GM18861 (cell line): ENCODE results near the gene SDK1.
"Not testable (repeated sequence)": the region's sequence is repeated elsewhere in the genome, so short reads cannot be mapped to it uniquely, and the experiment has no call there.

Experiments
- ATAC-seq: cut with Tn5 transposase; IDR thresholded peaks from one replicate; pipeline ENCODE4 v1.9.1; 2021; ENCODE audit not compliant: unreplicated experiment

SDK1 gene

DNA sequence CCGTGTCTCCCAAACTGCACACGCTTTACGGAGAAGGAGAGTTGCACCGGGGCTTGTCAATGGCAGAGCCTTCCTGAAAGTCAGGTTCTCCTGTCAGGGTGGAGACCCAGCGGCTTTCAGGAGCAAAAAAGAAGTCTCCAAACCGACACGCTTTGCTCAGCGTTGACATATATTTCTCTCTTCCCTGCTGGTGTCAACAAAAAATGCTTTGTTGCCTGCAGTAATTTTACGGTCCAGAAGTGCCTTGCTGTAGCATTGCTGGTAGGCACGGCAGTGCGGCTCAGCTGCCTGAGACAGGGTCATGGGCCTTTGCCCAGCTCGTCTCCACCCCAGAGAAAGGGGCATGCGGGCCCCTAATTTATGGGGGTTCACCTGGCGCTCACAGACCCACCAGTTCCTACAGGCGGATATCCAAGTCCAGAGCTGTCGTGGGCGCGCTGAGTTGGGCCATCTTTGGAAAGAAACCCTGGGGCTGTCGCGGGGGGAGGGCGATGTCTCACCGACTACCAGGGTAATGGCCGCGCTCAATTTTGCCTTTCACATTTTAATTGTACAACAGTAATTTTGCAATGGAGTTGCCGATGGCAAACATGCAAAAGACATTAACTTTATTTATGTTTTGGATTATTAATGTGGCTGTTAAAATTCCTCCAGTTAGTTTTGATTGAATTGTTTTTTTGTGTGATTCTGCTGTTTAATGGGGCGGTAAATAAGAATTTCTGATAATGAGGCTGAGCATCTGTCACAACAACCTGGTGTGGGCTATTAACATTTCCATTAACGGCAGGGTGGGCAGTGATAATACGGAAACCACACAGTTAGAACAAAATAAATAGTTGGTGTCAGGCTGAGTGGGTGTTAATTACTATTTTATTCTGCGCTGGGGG, 902.8 kb downstream of the SDK1 start:
- no peak for ATAC-seq

DNA sequence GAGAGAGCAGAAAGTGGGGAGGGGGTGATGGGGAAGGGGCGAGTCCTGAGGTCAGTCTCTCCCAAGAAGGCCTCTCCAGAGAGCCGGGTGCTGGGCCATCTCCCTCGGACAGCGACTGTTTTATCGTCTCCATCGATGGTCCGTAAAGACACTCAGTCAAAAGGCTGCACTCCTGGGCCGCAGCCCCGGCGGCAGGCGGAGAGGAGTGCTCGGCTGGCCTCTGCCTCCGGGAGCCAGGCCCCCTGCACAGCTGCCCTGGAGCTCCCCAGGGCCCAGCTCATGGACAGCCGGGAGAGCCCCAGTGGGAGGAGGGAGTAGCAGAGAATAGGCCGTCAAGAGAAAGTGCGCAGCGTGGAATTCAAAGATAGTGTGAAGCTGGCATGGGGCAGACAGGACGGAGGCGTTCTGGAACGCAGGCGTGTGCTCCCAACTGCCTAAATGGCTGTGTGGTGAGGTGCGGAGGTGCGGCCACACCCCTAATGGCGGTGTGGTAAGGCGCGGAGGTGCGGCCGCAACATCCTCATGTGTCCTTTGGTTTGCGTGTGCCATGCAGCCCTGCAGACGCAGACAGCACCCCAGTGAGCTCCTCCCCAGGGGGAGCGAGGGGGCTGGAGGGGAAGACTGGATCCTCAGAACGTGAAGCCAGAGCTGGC, 903.6 kb downstream of the SDK1 start:
- ATAC-seq, result no peak

DNA sequence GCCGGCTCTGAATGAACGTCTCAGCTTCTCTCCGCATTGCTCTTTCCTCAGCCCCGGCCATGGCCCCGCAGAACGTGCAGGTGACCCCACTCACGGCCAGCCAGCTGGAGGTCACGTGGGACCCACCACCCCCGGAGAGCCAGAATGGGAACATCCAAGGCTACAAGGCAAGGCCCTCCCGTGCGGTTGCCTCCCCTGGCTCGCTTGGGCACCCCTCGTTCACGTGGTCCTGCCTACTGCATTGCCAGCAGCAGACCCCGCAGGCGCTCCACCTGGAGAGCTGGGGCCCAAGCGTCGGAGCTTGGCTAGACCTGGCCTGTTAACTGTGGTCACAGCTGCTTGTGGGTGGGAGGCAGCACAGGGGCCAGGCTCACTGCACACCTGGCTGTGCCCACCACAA, 904.8 kb downstream of the SDK1 start:
- ATAC-seq, result no peak

DNA sequence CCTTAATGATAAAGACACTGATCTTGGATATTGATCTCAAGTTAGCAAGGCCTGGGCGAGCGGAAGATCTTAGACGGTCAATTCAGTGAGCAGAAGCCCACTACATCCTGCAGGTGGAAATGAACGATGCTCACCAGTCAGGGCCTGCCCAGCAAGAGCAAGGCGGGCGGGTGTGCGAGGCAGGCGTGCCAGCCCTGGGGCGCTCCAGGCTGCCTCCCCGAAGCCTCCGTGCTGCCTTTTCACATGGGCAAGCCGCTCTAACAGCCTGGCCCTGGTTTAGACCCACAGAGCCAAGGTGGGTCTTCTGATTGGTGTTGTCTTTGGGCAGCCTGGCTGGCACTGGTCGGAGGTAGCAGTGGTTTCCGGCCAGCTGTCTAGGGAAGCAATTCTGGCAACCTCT, 906.0 kb downstream of the SDK1 start:
- no peak for ATAC-seq

DNA sequence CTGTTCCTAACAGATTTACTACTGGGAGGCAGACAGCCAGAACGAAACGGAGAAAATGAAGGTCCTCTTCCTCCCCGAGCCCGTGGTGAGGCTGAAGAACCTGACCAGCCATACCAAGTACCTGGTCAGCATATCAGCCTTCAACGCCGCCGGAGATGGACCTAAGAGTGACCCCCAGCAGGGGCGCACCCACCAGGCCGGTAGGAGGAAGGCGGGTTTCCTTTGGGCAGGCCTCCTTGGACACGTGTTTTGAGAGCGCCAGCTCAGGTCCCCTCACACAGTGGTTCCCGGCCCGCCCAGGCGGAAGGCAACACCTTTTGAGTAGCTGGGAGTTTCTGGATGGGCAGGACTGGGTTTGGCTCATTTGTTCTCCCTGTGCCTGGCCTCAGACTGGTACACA, 907.0 kb downstream of the SDK1 start:
- no peak for ATAC-seq

DNA sequence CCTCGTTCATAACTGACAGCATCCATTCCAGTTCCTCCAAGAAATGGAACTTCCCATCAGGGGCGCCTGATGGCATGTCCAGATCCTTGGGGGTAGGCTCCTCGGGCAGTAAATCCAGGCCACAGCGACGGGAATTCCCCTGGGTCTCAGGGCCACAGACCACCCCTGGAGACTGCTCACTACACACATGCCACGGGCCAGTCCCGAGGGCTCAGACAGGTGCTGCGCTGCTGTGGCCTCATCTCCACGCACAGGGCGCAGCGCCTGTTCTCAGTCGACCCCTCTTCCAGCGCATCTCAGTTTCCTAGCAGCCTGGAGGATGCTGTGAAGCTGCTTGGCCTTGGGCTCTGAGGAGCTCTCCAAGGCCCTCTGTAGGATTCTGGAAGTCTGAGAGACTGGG, 907.5 kb downstream of the SDK1 start:
- ATAC-seq, result no peak

DNA sequence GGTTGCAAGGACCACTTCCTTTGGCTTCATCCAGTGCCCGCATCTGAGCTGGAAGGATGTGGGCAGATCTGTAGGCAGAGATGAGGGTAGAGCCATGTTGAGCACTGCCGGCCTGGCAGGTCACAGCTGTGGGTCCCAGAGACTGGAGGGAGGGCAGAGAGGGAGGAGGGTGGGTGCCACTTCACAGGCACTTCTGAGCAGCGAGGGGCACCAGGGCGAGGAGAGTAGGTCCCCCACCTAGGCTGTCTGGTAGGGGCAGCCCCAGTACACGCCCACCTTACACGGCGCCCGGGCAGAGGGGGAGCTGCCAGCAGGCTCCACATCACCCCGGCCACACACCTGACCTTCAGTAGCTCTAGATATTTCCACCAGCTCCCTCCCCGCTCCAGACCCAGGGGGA, 908.1 kb downstream of the SDK1 start:
- no peak for ATAC-seq

DNA sequence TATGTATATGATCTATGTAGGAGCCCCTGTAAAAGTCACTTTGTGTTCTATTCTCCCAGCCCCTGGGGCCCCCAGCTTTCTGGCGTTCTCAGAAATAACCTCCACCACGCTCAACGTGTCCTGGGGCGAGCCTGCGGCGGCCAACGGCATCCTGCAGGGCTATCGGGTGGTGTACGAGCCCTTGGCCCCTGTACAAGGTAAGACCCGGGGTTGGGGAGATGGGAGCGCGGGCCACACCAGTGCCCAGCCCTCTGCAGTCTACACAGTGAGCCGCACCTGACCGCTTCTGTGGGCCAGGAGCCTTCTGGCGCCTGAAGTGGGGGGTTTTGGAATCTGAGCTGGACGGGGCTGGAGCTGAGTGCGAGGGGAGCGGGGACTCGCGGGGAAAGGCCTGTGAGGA, 908.9 kb downstream of the SDK1 start:
- no peak for ATAC-seq

DNA sequence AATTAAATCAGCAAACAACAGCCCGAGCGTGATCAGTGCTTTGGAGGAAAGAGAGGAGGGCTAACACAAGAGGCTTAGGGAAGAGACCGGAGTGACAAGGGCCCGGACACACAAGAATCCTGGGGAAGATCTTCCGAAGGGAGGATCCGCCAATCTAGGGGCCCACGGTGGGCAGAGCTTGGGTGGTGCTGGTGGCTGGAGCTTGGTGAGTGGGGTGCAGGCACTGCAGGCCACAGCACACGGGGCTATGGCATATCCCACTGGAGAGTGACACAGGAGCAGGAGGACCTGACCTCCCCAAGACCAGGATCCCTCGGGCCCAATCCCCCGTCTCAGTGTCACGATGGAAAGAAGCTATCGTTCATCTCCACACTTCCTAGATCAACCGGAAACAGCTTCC, 909.8 kb downstream of the SDK1 start:
- ATAC-seq, result no peak

DNA sequence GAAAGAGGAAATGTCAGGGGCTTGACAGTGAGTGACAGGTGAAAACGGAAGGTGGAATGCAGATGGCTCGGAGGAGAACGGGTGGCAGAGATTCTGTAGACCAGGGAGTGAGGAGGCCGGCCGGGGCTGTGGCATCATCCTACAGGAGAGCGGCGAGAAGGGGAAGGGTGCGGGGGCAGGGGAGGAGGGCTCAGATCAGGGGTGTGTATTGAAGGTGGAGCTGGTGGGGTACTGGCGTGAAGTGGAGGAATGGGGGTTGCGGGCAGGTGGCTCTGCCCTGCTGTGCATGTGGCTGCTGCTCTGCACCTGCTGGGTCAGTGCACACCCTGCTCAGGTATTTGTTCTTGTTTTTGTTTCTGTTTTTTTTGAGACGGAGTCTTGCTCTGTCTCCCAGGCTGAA, 910.2 kb downstream of the SDK1 start:
- no peak for ATAC-seq

DNA sequence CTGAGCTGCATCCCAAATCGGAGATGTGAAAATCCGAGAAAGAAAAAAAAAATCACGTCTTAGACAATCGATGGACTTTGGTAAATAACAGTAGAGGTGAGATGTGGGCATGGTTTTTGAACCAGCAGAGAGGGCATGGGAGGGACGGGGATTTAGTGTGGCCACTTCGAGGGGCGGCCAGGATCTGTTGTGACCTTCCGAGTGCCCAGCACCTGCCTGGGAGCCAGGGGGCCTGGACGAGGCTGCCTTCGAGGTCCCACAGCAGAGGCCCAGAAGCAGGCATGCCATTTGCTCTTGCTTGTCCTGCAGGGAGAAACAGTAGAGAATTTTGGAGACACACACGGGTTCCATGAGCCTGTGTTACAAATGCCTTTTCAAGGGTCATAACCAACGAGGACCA, 911.3 kb downstream of the SDK1 start:
- no peak for ATAC-seq

DNA sequence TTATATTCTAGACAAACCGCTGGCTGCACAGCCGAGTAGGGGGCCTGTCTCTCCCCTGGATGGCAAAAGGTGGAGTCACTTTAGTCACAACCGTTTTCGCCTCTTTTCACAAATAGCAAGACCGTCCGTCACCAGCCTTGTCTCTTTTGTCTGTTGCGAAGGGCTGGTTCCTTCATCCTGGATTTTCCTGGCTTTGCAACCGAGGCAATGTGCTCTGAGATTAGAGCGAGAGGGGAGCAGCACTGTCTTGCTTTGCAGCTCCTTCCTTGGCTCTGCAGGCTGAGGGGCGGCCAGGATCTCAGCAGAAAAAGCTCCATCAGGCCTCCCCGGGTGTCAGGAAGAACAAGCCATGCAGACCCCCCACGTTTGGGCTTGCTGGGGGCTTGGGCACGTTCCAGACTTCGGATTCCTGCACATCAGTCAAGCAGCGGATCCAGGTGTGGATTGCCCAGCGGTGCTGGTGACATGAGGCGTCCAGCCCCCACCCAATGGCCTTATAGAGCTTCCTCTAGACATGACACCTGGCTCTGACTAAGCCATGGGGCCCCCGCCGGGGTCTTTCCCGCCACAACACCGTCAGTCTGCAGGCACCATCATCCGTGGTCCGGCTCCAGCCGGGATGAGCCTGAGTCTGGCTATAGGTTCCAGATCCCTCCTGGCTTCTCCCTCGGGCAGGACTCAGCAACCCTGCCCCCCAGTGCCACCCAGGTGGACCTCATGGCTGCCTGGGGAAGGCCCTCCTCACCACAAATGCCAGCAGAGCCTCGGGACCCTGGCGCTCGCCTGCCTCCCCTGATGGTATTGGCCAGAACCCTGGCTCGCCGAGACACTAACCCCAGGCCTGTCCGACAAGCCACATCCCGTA, 913.5 kb downstream of the SDK1 start:
- ATAC-seq, result no peak

DNA sequence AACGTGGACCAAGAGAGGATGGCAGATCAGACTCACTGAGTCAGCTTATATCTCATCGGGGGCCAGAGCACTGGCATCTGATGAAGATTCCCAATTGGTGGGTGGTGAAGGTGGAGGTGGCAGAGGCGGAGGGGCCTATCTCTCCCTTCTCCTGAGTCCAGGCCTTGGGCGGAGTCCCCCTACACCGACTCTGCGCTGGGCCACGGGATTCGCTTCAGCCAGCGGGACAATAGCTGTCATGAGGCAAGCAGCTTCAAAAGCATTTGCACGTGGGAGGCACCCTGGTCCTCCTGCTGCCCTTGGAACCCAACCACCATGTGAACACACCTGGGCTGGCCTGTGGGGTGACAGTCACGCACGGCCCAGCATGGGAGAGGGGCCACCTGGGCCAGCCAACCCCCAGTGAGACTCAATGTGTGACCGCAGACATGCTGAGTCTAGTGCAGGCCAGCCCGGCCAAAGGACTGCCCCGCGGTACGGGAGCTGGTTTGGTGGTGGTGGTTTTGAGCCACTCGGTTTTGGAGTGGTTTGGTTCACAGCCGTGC, 914.2 kb downstream of the SDK1 start:
- no peak for ATAC-seq

DNA sequence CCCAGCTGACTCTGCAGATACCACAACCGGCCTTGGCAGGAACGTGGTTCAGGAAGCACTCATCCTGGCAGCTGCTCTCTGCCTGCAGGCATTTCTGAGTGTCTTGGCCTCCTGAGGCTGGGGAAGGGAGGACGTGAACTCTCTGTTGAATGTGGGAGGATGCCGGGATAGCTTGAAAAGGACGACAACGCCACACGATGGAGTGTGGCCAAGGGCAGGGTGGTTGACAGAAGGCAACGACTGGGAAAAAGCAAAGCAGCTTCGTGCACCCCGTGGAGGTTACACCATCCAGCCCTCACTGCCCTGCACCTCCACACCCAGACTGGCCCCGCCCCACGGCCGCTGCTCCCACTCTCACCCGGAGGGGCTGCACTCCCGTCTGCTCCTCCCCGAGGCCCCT, 915.0 kb downstream of the SDK1 start:
- no peak for ATAC-seq

DNA sequence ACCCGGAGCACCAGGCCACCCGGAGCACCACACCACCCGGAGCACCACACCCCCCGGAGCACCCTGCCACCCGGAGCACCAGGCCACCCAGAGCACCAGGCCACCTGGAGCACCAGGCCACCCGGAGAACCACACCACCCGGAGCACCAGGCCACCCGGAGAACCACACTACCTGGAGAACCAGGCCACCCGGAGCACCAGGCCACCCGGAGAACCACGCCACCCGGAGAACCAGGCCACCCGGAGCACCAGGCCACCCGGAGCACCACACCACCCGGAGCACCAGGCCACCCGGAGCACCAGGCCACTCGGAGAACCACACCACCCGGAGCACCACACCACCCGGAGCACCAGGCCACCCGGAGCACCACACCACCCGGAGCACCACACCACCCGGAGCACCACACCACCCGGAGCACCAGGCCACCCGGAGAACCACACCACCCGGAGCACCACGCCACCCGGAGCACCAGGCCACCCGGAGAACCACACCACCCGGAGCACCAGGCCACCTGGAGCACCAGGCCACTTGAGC, 916.1 kb downstream of the SDK1 start:
- not testable (repeated sequence) for ATAC-seq

DNA sequence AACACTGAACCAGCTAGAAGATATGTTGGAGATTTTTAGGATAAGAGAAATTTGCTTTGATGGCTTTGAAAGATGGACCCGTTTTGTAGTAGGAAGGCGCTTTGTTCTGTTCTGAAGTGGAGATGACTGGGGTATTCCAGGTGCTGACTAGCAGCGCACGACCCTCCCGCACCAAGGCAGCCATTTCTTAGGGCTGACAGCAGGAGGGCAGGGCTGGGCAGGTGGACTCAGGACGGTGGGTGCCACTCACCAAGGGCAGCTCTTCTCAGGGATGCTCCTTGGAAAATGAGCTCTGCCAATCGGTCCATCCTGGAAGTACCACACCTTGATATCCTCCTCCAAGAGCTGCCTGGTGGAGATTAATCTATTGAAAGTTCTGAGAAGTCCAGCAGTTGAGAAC, 917.4 kb downstream of the SDK1 start:
- no peak for ATAC-seq

DNA sequence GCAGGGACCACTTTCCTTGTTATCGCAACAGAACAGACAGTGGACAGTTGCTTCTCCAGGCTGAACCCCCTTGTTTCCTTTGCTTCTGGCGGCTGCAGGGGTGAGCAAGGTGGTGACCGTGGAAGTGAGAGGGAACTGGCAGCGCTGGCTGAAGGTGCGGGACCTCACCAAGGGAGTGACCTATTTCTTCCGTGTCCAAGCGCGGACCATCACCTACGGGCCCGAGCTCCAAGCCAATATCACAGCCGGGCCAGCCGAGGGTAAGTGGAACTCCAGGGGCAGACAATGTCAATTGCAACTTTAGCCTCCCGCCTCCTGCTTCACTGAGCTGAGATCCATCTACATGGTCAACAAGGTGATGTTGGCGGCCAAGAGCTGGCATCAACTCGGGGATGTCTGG, 919.0 kb downstream of the SDK1 start:
- no peak for ATAC-seq

DNA sequence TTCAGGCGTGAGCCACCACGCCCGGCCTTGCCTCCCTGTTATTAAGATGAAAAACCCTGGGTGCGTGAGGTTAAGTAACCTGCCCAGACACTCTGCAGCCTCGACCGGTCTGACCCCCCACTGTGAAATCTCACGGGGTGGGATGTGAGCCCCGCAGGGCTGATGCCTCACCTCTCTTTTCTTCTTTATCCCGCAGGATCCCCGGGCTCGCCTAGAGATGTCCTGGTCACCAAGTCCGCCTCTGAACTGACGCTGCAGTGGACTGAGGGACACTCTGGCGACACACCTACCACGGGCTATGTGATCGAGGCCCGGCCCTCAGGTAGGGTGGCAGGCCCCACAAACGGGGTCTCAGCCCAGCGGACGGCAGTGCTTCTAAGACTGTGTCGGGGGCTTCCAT, 920.0 kb downstream of the SDK1 start:
- no peak for ATAC-seq

DNA sequence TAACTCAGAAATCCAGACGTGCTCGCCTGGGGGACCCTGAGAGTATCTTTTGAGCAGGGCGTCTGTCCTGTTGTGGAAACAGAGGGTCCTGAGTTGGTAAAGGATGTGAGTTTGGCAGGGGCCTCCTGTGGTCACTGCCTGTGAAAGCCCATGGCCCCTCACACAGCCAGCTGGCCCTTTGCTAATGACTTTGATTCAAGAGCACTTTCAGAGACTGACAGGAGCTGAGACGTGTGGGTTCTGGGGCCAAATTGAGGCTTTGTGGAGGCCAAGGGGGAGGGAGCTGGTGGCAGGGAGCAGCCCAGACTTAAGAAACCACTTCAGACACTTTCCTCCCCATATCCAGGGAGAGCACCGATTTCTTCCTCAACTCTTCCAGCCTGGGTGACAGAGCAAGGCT, 921.6 kb downstream of the SDK1 start:
- no peak for ATAC-seq

DNA sequence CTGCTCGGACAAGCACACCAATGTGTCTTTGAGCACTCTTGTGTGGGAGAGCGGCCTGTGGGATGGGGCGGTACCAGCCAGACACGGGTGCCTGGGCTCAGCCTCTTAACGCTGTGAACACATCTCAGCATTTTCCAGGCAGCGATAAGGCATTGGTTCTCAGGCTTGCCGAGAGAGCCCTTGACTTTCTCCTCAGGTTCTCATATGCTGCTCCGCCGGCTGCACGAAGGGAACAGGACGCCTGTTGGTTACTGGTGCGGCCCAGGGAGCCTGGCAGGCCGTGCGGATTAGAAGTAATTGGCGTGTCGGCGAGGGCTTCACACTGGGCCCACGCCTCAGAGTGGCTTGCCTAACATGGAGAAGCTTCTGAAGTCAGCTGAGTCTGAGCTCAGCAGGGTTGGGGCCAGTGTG, 924.3 kb downstream of the SDK1 start:
- no peak for ATAC-seq

DNA sequence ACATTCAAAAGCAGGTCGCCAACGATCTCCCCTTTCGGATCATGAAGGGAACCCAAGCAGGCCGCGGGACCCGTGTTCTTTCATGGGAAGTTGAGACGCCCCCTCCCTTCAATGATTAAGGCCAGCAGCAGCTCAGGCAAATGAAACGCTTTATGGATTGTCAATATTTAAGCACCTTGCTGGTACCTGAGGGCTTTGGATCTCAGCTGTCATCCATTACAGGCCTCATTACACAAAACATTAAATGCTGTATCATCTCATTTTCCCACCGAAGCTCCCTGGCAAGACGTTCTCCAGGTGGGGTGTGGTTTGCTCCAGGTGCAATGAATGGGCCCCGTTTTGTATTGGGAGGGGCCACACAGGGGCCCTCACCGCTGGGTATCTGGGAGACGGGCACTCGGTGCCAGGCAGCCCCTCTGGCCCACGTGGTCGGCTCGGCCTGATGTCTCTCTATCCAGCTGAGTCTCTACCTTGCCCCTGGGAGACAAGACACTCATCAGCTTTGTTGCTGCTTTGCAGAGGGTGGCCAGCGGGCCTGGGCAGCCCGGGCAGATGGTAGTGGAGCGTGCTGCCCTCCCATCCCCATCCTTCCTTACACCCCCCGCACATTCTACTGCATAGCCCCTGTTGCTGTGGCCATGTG, 925.0 kb downstream of the SDK1 start:
- no peak for ATAC-seq
